ENCODE results near the gene FHIT. TPM values are rescaled to one million over a fixed set of nuclear protein-coding genes. Genes with fewer than 3 reads are reported as not detected.

FHIT gene
- total and polyA plus RNA-seq, 7 donors, result 2.4 to 10.2 (median 6.1) TPM

GRCh38 chr3:59995563-59995962, 1255.7 kb downstream of the FHIT start:
- Histone ChIP-seq H3K4me1 (no peaks in the 10 kb centered on the region), H3K27me3 (no peaks in the 10 kb centered on the region), H3K36me3 (no peaks in the 10 kb centered on the region), H3K4me3 (no peak overlapping the region), H3K9me3 (no peaks in the 10 kb centered on the region), H3K27ac (no peak overlapping the region)
- intact Hi-C loops (cut with DNase I), result no loop called here
- 87 to 91% methylated on average over 4 of the region's 4 CpGs for WGBS, 2 donors
- DNase-seq, result no peak
- TF ChIP-seq CTCF (IDR thresholded peaks at IDR 0.05) (no peak), POLR2A (IDR thresholded peaks at IDR 0.05) (no peak), POLR2AphosphoS5 (IDR thresholded peaks at IDR 0.05) (no peak), EP300 (IDR thresholded peaks at IDR 0.05) (no peak)

GRCh38 chr3:59994732-59995304, 1256.4 kb downstream of the FHIT start:
- DNase-seq, result no peak
- Histone ChIP-seq H3K27ac (no peak overlapping the region), H3K27me3 (no peaks in the 10 kb centered on the region), H3K4me3 (no peak overlapping the region), H3K36me3 (no peaks in the 10 kb centered on the region), H3K9me3 (no peaks in the 10 kb centered on the region), H3K4me1 (no peaks in the 10 kb centered on the region)
- WGBS, 2 donors, result 84 to 92% methylated on average over 6 of the region's 6 CpGs
- intact Hi-C loops (cut with DNase I), result no loop called here
- TF ChIP-seq EP300 (IDR thresholded peaks at IDR 0.05), result no peak
- no peak for TF ChIP-seq POLR2A (IDR thresholded peaks at IDR 0.05)
- no peak for TF ChIP-seq CTCF (IDR thresholded peaks at IDR 0.05)
- TF ChIP-seq POLR2AphosphoS5 (IDR thresholded peaks at IDR 0.05), result no peak

GRCh38 chr3:59992578-59992977, 1258.7 kb downstream of the FHIT start:
- H3K9me3 ChIP-seq, result no peaks in the 10 kb centered on the region
- H3K27ac ChIP-seq, result no peak overlapping the region
- 85 to 93% methylated on average over 4 of the region's 4 CpGs for WGBS, 2 donors
- no peaks in the 10 kb centered on the region for H3K36me3 ChIP-seq
- H3K4me1 ChIP-seq, result no peaks in the 10 kb centered on the region
- H3K4me3 ChIP-seq, result no peak overlapping the region
- intact Hi-C loops (cut with DNase I), result no loop called here
- no peak for DNase-seq
- TF ChIP-seq POLR2AphosphoS5 (IDR thresholded peaks at IDR 0.05) (no peak), EP300 (IDR thresholded peaks at IDR 0.05) (no peak), CTCF (IDR thresholded peaks at IDR 0.05) (no peak), POLR2A (IDR thresholded peaks at IDR 0.05) (no peak)
- no peaks in the 10 kb centered on the region for H3K27me3 ChIP-seq

GRCh38 chr3:59990915-59991314, 1260.3 kb downstream of the FHIT start:
- no peaks in the 10 kb centered on the region for H3K36me3 ChIP-seq
- H3K9me3 ChIP-seq, result no peaks in the 10 kb centered on the region
- intact Hi-C loops (cut with DNase I), result no loop called here
- TF ChIP-seq CTCF (IDR thresholded peaks at IDR 0.05), result no peak
- no peak for TF ChIP-seq POLR2AphosphoS5 (IDR thresholded peaks at IDR 0.05)
- no peak for TF ChIP-seq POLR2A (IDR thresholded peaks at IDR 0.05)
- no peak for TF ChIP-seq EP300 (IDR thresholded peaks at IDR 0.05)
- H3K27ac ChIP-seq, result no peak overlapping the region
- H3K4me1 ChIP-seq, result no peaks in the 10 kb centered on the region
- no peak for DNase-seq
- H3K27me3 ChIP-seq, result no peaks in the 10 kb centered on the region
- WGBS, 2 donors, result 79 to 98% methylated on average over 2 of the region's 2 CpGs
- H3K4me3 ChIP-seq, result no peak overlapping the region

- TF ChIP-seq CTCF (IDR thresholded peaks at IDR 0.05), result no peak
- no peak for TF ChIP-seq POLR2AphosphoS5 (IDR thresholded peaks at IDR 0.05)
- no peak for TF ChIP-seq POLR2A (IDR thresholded peaks at IDR 0.05)
- no peak for TF ChIP-seq EP300 (IDR thresholded peaks at IDR 0.05)
- intact Hi-C loops (cut with DNase I), result no loop called here
- no peak for DNase-seq
- Histone ChIP-seq H3K9me3 (no peaks in the 10 kb centered on the region), H3K27me3 (no peaks in the 10 kb centered on the region), H3K27ac (no peak overlapping the region), H3K36me3 (no peaks in the 10 kb centered on the region), H3K4me3 (no peak overlapping the region), H3K4me1 (no peaks in the 10 kb centered on the region)
- WGBS, 2 donors, result 92 to 95% methylated on average over 3 of the region's 3 CpGs
Measured at GRCh38 chr3:59982510-59982909, 1268.7 kb downstream of the FHIT start.
